Measurements from ENCODE around the gene PRPF6. TPM values are rescaled to one million over a fixed set of nuclear protein-coding genes. Genes with fewer than 3 reads are reported as not detected.

PRPF6 gene
- total and polyA plus RNA-seq, 2 experiments from 2014 or later: 47.1 to 54.8 TPM

GRCh38 chr20:63939061-63939935 is 41.6 kb upstream of the PRPF6 start:
- in situ Hi-C loops (cut with MboI): no loop called here
- H3K36me3 ChIP-seq (ENCODE audit: low read depth): peaks cover 6% of the 10 kb centered on the region; the same call in 1 of the 2 replicates
- no peak overlapping the region for H3K4me2 ChIP-seq (ENCODE audit: unreplicated experiment)
- peaks cover 44% of the 10 kb centered on the region for H3K79me2 ChIP-seq (ENCODE audit: insufficient read depth)
- H4K20me1 ChIP-seq (ENCODE audit: insufficient read depth): no peaks in the 10 kb centered on the region
- no peaks in the 10 kb centered on the region for H3K9me3 ChIP-seq (ENCODE audit: low read depth)
- H3F3A ChIP-seq (ENCODE audit: insufficient read depth): peaks cover 21% of the 10 kb centered on the region; the same call in 1 of the 2 replicates
- no peak overlapping the region for H3K27ac ChIP-seq
- no peak for DNase-seq
- H2AFZ ChIP-seq: no peak overlapping the region
- WGBS, 2 experiments (ENCODE audit: low coverage in 1 of 2, low lambda C conversion rate in 2 of 2, missing lambda C conversion rate in 2 of 2): 96 to 97% methylated on average over 11 to 24 of the region's 33 CpGs
- no peak overlapping the region for H3K4me3 ChIP-seq
- H3K9ac ChIP-seq: no peak overlapping the region
- no peaks in the 10 kb centered on the region for H3K9me2 ChIP-seq (ENCODE audit: insufficient read depth)
- H3K27me3 ChIP-seq (replicated peaks; ENCODE audit: insufficient read depth): no peaks in the 10 kb centered on the region
- TF ChIP-seq EZH2phosphoT487 (IDR thresholded peaks at IDR 0.05; ENCODE audit: insufficient read depth, low read depth): no peak
- TF ChIP-seq EZH2 (IDR thresholded peaks at IDR 0.05; ENCODE audit: insufficient read depth, poor library complexity, severe bottlenecking): no peak
- no peaks in the 10 kb centered on the region for H3K4me1 ChIP-seq (ENCODE audit: insufficient read depth)

- WGBS, 2 experiments (ENCODE audit: low coverage in 1 of 2, low lambda C conversion rate in 2 of 2, missing lambda C conversion rate in 2 of 2): 93 to 94% methylated on average over 20 to 23 of the region's 23 CpGs
Observed at GRCh38 chr20:63940071-63940471, 40.9 kb upstream of the PRPF6 start.

GRCh38 chr20:63940472-63941266 is 40.3 kb upstream of the PRPF6 start:
- Histone ChIP-seq H3K9me2 (ENCODE audit: insufficient read depth) (no peaks in the 10 kb centered on the region), H3K4me1 (ENCODE audit: insufficient read depth) (no peaks in the 10 kb centered on the region), H3K9ac (no peak overlapping the region), H3K9me3 (ENCODE audit: low read depth) (no peaks in the 10 kb centered on the region), H3K4me3 (no peak overlapping the region), H4K20me1 (ENCODE audit: insufficient read depth) (no peaks in the 10 kb centered on the region), H3F3A (ENCODE audit: insufficient read depth) (peaks cover 21% of the 10 kb centered on the region; the same call in 1 of the 2 replicates), H3K27me3 (replicated peaks; ENCODE audit: insufficient read depth) (no peaks in the 10 kb centered on the region), H3K79me2 (ENCODE audit: insufficient read depth) (peaks cover 44% of the 10 kb centered on the region), H3K36me3 (ENCODE audit: low read depth) (peaks cover 6% of the 10 kb centered on the region; the same call in 1 of the 2 replicates), H3K4me2 (ENCODE audit: unreplicated experiment) (no peak overlapping the region), H2AFZ (no peak overlapping the region), H3K27ac (no peak overlapping the region)
- in situ Hi-C loops (cut with MboI): no loop called here
- WGBS, 2 experiments (ENCODE audit: low coverage in 1 of 2, low lambda C conversion rate in 2 of 2, missing lambda C conversion rate in 2 of 2): 95% methylated on average over 50 to 58 of the region's 58 CpGs
- TF ChIP-seq EZH2 (IDR thresholded peaks at IDR 0.05; ENCODE audit: insufficient read depth, poor library complexity, severe bottlenecking): no peak
- TF ChIP-seq EZH2phosphoT487 (IDR thresholded peaks at IDR 0.05; ENCODE audit: insufficient read depth, low read depth): no peak
- DNase-seq: no peak

More at GRCh38 chr20:63940071-63940471, 40.9 kb upstream of the PRPF6 start:
- in situ Hi-C loops (cut with MboI): no loop called here
- TF ChIP-seq EZH2phosphoT487 (IDR thresholded peaks at IDR 0.05; ENCODE audit: insufficient read depth, low read depth) (no peak), EZH2 (IDR thresholded peaks at IDR 0.05; ENCODE audit: insufficient read depth, poor library complexity, severe bottlenecking) (no peak)
- Histone ChIP-seq H3K27ac (no peak overlapping the region), H2AFZ (no peak overlapping the region), H3K9me2 (ENCODE audit: insufficient read depth) (no peaks in the 10 kb centered on the region), H3K27me3 (replicated peaks; ENCODE audit: insufficient read depth) (no peaks in the 10 kb centered on the region), H3K36me3 (ENCODE audit: low read depth) (peaks cover 6% of the 10 kb centered on the region; the same call in 1 of the 2 replicates), H3K9me3 (ENCODE audit: low read depth) (no peaks in the 10 kb centered on the region), H3K4me2 (ENCODE audit: unreplicated experiment) (no peak overlapping the region), H4K20me1 (ENCODE audit: insufficient read depth) (no peaks in the 10 kb centered on the region), H3K4me1 (ENCODE audit: insufficient read depth) (no peaks in the 10 kb centered on the region), H3F3A (ENCODE audit: insufficient read depth) (peaks cover 21% of the 10 kb centered on the region; the same call in 1 of the 2 replicates), H3K79me2 (ENCODE audit: insufficient read depth) (peaks cover 44% of the 10 kb centered on the region), H3K9ac (no peak overlapping the region), H3K4me3 (no peak overlapping the region)
- DNase-seq: no peak
